ENCODE results near the gene TNIP2. TPM values are rescaled to one million over a fixed set of nuclear protein-coding genes. Genes with fewer than 3 reads are reported as not detected.

Gene TNIP2
- total RNA-seq, result 10 to 100 TPM; 10.5 to 42.8 (median 19.1) TPM

DNA sequence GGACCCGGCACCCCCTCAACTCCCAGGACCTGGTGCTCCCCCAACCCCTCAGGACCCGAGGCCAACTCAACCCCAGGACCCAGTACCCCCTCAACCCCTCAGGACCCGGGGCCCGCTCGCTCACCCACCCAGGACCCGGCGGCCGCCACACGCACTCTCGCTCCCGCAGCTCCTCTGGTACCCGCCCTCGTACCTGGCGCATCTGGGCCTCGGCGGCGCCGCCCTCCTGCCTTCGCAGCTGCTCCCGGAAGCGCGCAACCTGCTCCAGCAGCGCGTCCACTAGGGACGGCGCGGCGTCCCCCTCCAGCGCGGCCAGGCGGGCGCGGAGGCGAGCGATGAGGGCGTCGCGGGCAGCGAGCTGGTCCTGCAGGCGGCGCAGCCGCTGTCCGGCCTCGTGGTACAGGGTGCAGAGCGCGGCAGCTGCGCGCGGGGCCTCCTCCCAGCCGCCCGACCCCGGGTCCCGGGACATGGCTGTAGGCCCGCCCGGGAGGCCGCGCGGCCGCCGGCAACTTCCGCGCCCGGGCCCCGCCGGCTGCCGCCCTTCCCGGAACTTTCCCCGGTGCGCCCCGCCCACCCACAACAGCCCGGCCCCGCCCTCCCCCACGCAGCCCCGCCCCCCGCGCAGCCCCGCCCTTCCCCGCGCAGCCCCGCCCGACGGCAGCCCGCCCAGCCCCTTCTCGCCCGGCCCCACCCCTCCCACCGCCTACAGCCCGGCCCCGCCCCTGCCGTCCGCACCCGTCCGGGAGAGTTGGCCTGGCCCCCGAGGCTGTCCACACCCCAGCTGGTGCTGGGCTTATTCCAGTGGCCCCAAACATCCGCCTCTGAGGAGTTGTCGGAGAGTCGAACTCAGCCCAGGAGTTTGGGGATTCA is at the start of gene TNIP2:
Gene TNIP2, minus strand, starts transcription at position 516 of the 870 bp plus-strand sequence. Its CDS starts 47 bp downstream, at position 469.
- WGBS, 10 experiments, result 0% methylated on average over 6 of the region's 96 CpGs; no CpG with 5 or more reads in 9 of the 10 experiments
- ATAC-seq (replicated peaks in 6 of 8), result peak; percentile 86 to 93 (median 92)
- H3K4me3 ChIP-seq, result peak within 1 kb of the TSS; percentile 56 to 81 (median 68)
- peaks cover 8 to 9% of the 10 kb centered on the region in 2 donors for H3K4me1 ChIP-seq (replicated peaks in 1 of 2)
- peak within 1 kb of the TSS; percentile 3 to 32 for H3K27ac ChIP-seq
- in situ Hi-C loops (cut with MboI; ENCODE audit: low pct_unique_long_range_greater_than_20kb in 2 of 9, low sequenced_read_pairs in 9 of 9, unreplicated experiment in 9 of 9), result loop anchor here in 1 of 9 experiments (25.0 kb wide), 1 partner anchor 181 kb away; no protein-coding TSS in a partner anchor

GRCh38 chr4:2804973-2805501 is 48.9 kb upstream of the TNIP2 start:
- Histone ChIP-seq H3K27ac (no peak overlapping the region), H3K4me3 (no peak overlapping the region), H3K4me1 (replicated peaks in 1 of 2) (peaks cover 28 to 35% of the 10 kb centered on the region in 2 donors)
- ATAC-seq (replicated peaks in 6 of 8), result no peak
- in situ Hi-C loops (cut with MboI; ENCODE audit: low pct_unique_long_range_greater_than_20kb in 2 of 9, low sequenced_read_pairs in 9 of 9, unreplicated experiment in 9 of 9), result no loop called here
- 80 to 100% (median 95%) methylated on average over 1 to 4 of the region's 13 CpGs; no CpG with 5 or more reads in 7 of the 10 experiments for WGBS, 10 experiments

DNA sequence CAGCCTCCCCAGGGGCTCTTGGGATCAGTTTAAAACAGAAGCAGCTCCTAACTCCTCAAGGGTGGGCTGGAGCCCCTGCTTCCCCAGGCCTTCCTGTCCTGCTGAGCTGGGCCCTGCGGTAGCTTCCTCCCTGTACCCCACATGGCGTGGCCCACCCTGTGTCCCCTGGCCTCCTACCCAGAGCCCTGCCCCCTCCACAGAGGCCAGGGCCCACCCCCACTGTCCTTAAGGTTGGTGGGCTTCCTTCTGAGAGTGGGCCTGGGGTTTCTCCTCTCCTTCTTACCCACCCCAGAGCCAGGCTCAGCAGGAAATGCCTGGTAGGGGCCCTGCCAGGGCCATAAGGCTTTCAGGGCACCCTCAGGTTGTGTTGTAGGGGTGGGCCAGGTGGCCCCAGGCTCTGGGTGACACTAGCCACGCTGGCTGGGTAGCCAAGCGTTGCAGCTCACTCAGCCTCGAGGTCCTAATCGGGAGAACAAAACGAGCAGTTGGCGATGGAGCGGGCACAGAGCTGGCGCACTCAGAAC is 48.4 kb upstream of the TNIP2 start:
- H3K4me1 ChIP-seq (replicated peaks in 1 of 2), result peaks cover 28 to 35% of the 10 kb centered on the region in 2 donors
- 100% methylated on average over 3 of the region's 10 CpGs; no CpG with 5 or more reads in 9 of the 10 experiments for WGBS, 10 experiments
- no peak overlapping the region for H3K27ac ChIP-seq
- in situ Hi-C loops (cut with MboI; ENCODE audit: low pct_unique_long_range_greater_than_20kb in 2 of 9, low sequenced_read_pairs in 9 of 9, unreplicated experiment in 9 of 9), result no loop called here
- no peak for ATAC-seq (replicated peaks in 6 of 8)
- no peak overlapping the region for H3K4me3 ChIP-seq

DNA sequence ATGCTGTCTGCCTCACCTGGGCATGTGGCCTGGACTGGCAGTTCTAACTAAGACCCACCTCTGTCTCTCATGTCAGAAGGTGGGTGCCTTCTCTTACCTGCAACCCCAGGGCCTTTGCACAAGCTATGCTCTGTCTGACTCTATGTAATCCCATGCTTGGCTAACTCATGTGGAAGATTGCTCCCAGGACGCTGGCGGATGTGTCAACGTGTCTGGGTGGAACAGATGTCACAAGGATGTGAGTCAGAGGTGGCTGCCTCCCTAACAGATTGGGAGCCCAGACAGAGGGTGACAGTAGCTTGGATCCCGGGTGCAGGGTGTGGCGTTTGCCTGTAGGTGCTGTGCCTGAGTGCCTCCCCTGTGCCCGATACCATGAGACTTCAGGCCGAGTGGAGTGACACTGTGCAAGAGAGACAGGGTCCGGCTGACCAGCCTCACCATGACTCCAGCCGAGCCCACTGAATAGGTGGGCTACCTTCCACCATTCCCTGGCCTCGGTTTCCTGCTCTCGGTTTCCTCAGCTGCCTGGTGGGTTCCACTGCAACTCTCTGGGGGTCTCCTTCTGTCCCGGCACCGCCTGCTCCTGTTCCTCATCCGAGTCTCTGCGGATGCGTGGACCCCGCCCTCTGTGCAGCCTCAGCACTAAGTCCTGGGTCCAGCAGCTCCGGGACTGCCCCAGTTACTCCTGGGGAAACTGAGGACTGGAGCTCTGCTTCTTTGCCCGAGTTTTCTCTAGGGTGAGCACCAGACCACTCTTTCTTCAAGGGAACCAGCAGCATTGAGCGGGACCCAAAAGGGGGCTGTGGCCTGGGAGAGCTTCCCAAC is 47.7 kb upstream of the TNIP2 start:
- Histone ChIP-seq H3K4me1 (replicated peaks in 1 of 2) (peaks cover 32 to 40% of the 10 kb centered on the region in 2 donors), H3K4me3 (no peak overlapping the region), H3K27ac (no peak overlapping the region)
- in situ Hi-C loops (cut with MboI; ENCODE audit: low pct_unique_long_range_greater_than_20kb in 2 of 9, low sequenced_read_pairs in 9 of 9, unreplicated experiment in 9 of 9), result no loop called here
- ATAC-seq (replicated peaks in 6 of 8), result peak in 2 of 8 experiments; percentile 3 to 11
- WGBS, 10 experiments, result 53 to 88% (median 76%) methylated on average over 2 to 9 of the region's 20 CpGs; no CpG with 5 or more reads in 4 of the 10 experiments

GRCh38 chr4:2802618-2803531 is 46.7 kb upstream of the TNIP2 start:
- no peak for ATAC-seq (replicated peaks in 6 of 8)
- Histone ChIP-seq H3K4me1 (replicated peaks in 1 of 2) (peaks cover 37 to 48% of the 10 kb centered on the region in 2 donors), H3K27ac (no peak overlapping the region), H3K4me3 (no peak overlapping the region)
- WGBS, 10 experiments, result 80 to 92% (median 83%) methylated on average over 1 to 8 of the region's 27 CpGs; no CpG with 5 or more reads in 5 of the 10 experiments
- in situ Hi-C loops (cut with MboI; ENCODE audit: low pct_unique_long_range_greater_than_20kb in 2 of 9, low sequenced_read_pairs in 9 of 9, unreplicated experiment in 9 of 9), result no loop called here

DNA sequence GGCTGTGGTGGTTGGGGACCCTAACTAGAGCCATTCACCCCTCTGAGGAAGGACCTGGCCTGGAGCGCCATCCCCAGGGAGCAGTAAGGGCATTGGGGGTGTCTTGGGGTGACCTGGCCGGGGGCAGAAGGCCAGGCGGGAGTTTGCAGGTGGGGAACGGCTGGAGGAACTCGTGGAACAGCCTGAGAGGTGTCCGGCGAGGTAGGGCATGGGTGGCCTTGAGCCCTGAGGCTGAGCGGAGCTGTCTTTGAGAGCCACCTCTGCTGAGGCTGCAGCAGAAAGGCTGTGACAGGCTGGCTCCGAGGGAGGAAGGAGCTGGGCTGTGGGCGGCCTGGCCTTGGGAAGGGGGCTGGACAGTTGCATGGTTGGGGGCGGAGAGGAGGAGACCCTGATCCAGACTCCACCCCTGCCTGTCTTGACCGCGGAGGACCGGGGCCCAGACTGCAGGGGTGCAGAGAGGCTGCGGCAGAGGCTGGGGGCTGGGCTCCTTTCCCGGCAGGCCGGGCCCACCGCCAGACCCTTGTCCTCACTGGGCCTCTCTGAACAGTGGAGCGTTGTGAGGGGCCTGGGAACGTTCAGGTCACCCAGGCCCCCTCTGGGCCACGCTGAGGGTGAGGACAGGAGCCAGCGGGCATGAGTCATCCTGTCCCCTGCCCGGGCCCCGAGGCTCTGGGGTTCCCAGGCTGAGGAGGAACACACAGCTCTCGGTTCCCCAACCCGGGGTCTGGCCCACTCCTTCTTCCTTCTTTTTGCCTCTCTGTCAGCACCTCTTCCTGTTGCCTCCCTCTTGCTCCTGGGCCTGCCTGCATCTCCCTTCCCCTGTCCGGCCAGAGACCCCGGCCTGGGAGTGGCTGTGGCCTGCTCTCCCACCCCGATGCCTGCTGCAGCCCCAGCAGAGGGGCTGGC is 44.8 kb upstream of the TNIP2 start:
- in situ Hi-C loops (cut with MboI; ENCODE audit: low pct_unique_long_range_greater_than_20kb in 2 of 9, low sequenced_read_pairs in 9 of 9, unreplicated experiment in 9 of 9), result no loop called here
- peak; percentile 4 to 81 (median 74) for ATAC-seq (replicated peaks in 6 of 8)
- Histone ChIP-seq H3K4me1 (replicated peaks in 1 of 2) (peaks cover 25 to 44% of the 10 kb centered on the region in 2 donors), H3K27ac (peak overlapping the region in 1 of 2 donors; percentile 9), H3K4me3 (no peak overlapping the region)
- 0 to 50% (median 28%) methylated on average over 2 to 9 of the region's 29 CpGs; no CpG with 5 or more reads in 6 of the 10 experiments for WGBS, 10 experiments

DNA sequence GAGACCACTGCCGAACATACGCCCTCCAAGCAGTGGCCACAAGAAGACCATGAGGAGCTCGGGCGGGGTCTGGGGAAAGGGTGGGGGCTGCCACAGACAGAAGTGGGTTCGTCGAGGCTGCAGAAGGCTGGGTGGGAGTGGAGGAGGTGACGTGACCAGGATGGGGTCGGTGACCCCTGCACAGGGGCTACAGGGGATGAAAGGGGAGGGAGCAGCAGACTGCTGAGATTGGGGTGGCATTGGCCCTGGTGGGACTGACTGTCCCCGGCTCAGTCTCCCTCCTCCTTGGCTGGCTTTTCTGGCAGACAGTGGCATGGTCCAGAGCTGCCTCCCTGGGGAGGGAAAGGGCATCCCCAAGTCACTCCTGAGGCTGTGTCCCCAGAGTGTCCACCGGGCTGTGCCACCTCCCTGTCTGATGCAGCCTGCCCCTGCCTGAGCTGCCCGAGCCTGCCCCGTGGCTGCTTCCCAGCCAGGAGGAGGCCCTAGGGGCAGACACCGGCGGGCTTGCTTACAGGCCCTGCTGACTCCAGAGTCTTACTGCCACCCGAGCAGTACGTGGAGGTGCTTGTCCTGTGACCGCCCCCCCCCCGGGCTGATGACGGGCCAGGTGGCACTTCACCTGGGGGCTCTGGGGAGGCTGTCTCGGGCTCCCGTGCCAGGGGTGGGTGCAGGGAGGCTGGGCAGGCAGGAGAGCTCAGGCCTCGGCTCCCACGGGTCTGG is 44.0 kb upstream of the TNIP2 start:
- in situ Hi-C loops (cut with MboI; ENCODE audit: low pct_unique_long_range_greater_than_20kb in 2 of 9, low sequenced_read_pairs in 9 of 9, unreplicated experiment in 9 of 9), result no loop called here
- ATAC-seq (replicated peaks in 6 of 8), result peak in 5 of 8 experiments; percentile 20 to 50 (median 30)
- peak overlapping the region in 1 of 2 donors; percentile 9 for H3K27ac ChIP-seq
- H3K4me1 ChIP-seq (replicated peaks in 1 of 2), result peaks cover 25 to 44% of the 10 kb centered on the region in 2 donors
- no peak overlapping the region for H3K4me3 ChIP-seq
- 8 to 60% methylated on average over 1 to 2 of the region's 23 CpGs; no CpG with 5 or more reads in 8 of the 10 experiments for WGBS, 10 experiments

- Histone ChIP-seq H3K4me3 (no peak overlapping the region), H3K4me1 (replicated peaks in 1 of 2) (peaks cover 31 to 51% of the 10 kb centered on the region in 2 donors), H3K27ac (no peak overlapping the region)
- in situ Hi-C loops (cut with MboI; ENCODE audit: low pct_unique_long_range_greater_than_20kb in 2 of 9, low sequenced_read_pairs in 9 of 9, unreplicated experiment in 9 of 9), result no loop called here
- WGBS, 10 experiments, result 95% methylated on average over 3 of the region's 14 CpGs; no CpG with 5 or more reads in 9 of the 10 experiments
- ATAC-seq (replicated peaks in 6 of 8), result no peak
Measured at GRCh38 chr4:2799224-2799911, 43.2 kb upstream of the TNIP2 start.

GRCh38 chr4:2798399-2799223 is 42.5 kb upstream of the TNIP2 start:
- H3K4me1 ChIP-seq (replicated peaks in 1 of 2), result peaks cover 39 to 59% of the 10 kb centered on the region in 2 donors
- no peak overlapping the region for H3K4me3 ChIP-seq
- in situ Hi-C loops (cut with MboI; ENCODE audit: low pct_unique_long_range_greater_than_20kb in 2 of 9, low sequenced_read_pairs in 9 of 9, unreplicated experiment in 9 of 9), result no loop called here
- WGBS, 10 experiments, result 25 to 90% (median 69%) methylated on average over 1 to 9 of the region's 29 CpGs; no CpG with 5 or more reads in 5 of the 10 experiments
- no peak overlapping the region for H3K27ac ChIP-seq
- ATAC-seq (replicated peaks in 6 of 8), result peak in 3 of 8 experiments; percentile 2 to 51 (median 7)

Data from motor neuron (in vitro differentiated cells).